Activated T-cell treated with anti-CD3 and anti-CD28 coated beads for 48 hours (primary cell): ENCODE measurements around the gene KCNJ10.
"Not testable (repeated sequence)": the region's sequence is repeated elsewhere in the genome, so short reads cannot be mapped to it uniquely, and the experiment has no call there.

Experiments
- DNase-seq: peaks from one replicate; pipeline ENCODE4 v3.0.0-alpha.2; 2020; ENCODE audit warnings: low read depth

KCNJ10 gene

GRCh38 chr1:160069460-160070231, at the start of gene KCNJ10:
TSS of gene KCNJ10 (minus strand) at chr1:160070160. CDS start at chr1:160042532, 27,628 bp downstream.
- no peak for DNase-seq

- DNase-seq = no peak
These were observed 49.0 kb upstream of the KCNJ10 start for GRCh38 chr1:160118928-160119327.

GRCh38 chr1:160117709-160118183, 47.8 kb upstream of the KCNJ10 start:
- DNase-seq = no peak

GRCh38 chr1:160117300-160117699, 47.3 kb upstream of the KCNJ10 start:
- no peak for DNase-seq

- no peak for DNase-seq
These were observed 46.6 kb upstream of the KCNJ10 start for GRCh38 chr1:160116283-160117147.

GRCh38 chr1:160115545-160116282, 45.8 kb upstream of the KCNJ10 start, which contains the start of gene ATP1A2:
TSS of gene ATP1A2 (plus strand) at chr1:160115759. CDS start at chr1:160115862, 103 bp downstream.
- no peak for DNase-seq

- DNase-seq = no peak
These were observed 44.1 kb upstream of the KCNJ10 start for GRCh38 chr1:160114085-160114484.

GRCh38 chr1:160113407-160113806, 43.4 kb upstream of the KCNJ10 start:
- DNase-seq = no peak

- no peak for DNase-seq
These were observed 42.4 kb upstream of the KCNJ10 start for GRCh38 chr1:160112357-160112756.

- DNase-seq = not testable (repeated sequence)
These were observed 41.5 kb upstream of the KCNJ10 start for GRCh38 chr1:160111462-160111861.

- no peak for DNase-seq
These were observed 39.7 kb upstream of the KCNJ10 start for GRCh38 chr1:160109686-160110085.

- DNase-seq = no peak
These were observed 39.1 kb upstream of the KCNJ10 start for GRCh38 chr1:160108888-160109662.

GRCh38 chr1:160107512-160107911, 37.6 kb upstream of the KCNJ10 start:
- no peak for DNase-seq

- no peak for DNase-seq
These were observed 35.2 kb upstream of the KCNJ10 start for GRCh38 chr1:160105155-160105554.

- DNase-seq = no peak
These were observed 34.5 kb upstream of the KCNJ10 start for GRCh38 chr1:160104486-160104885.

GRCh38 chr1:160103658-160104408, 33.9 kb upstream of the KCNJ10 start:
- DNase-seq = no peak

- DNase-seq = no peak
These were observed 32.0 kb upstream of the KCNJ10 start for GRCh38 chr1:160101717-160102522.

GRCh38 chr1:160101037-160101716, 31.2 kb upstream of the KCNJ10 start:
- peak; percentile 68 for DNase-seq

GRCh38 chr1:160099716-160100375, 29.9 kb upstream of the KCNJ10 start:
- no peak for DNase-seq
